H1 (cell line): ENCODE results near the gene CD164. TPM values are rescaled to one million over a fixed set of nuclear protein-coding genes. Genes with fewer than 3 reads are reported as not detected.

Experiments used
- CTCF ChIA-PET: fragments of 300-600 bp; sonication (Branson Sonifier 250); formaldehyde crosslinking; loops from one replicate; lab custom pipeline; 2021; ENCODE audit not compliant: partially characterized antibody; lab: Charles Lee
- POLR2A ChIA-PET: fragments of 300-600 bp; sonication (Branson Sonifier 250); formaldehyde crosslinking; loops from one replicate; lab custom pipeline; 2021; ENCODE audit warnings: inconsistent platforms; ENCODE audit not compliant: partially characterized antibody; lab: Charles Lee
- DNase-seq, 2 experiments: peaks; one replicate each; pipeline versions ENCODE4 v3.0.0 to v3.0.0-alpha.2; 2010 to 2022; ENCODE audit warnings: low spot score in 2 of 2, low read depth in 1 of 2, mixed read lengths in 1 of 2
- FAIRE-seq: peaks from 2 replicates; lab custom pipeline; 2011; peaks lifted over from hg19 to GRCh38; lab: Jason Lieb, UNC
- H2AFZ ChIP-seq: 2 replicates; pipeline ENCODE4 v1.8.1; 2012; ENCODE audit warnings: low read length, inconsistent platforms
- H2AK5ac ChIP-seq: 2 replicates; pipeline ENCODE4 v1.6.1; 2013; ENCODE audit warnings: low read depth, low read length
- H2BK120ac ChIP-seq: replicated peaks from 2 replicates; pipeline ENCODE3; 2013; ENCODE audit warnings: low read depth, low read length, inconsistent platforms
- H2BK12ac ChIP-seq: 2 replicates; pipeline ENCODE4 v1.6.1; 2013; ENCODE audit warnings: low read depth, low read length
- H2BK15ac ChIP-seq: 2 replicates; pipeline ENCODE4 v1.6.1; 2013; ENCODE audit warnings: low read length
- H2BK20ac ChIP-seq: 2 replicates; pipeline ENCODE4 v1.6.1; 2013; ENCODE audit warnings: low read length
- H2BK5ac ChIP-seq: 2 replicates; pipeline ENCODE4 v1.6.1; 2013; ENCODE audit warnings: low read depth, low read length
- H3K14ac ChIP-seq: 2 replicates; pipeline ENCODE4 v1.6.1; 2013; ENCODE audit warnings: inconsistent platforms; ENCODE audit not compliant: insufficient read length
- H3K18ac ChIP-seq: 2 replicates; pipeline ENCODE4 v1.6.1; 2013; ENCODE audit warnings: low read length; ENCODE audit errors: extremely low read depth
- H3K23ac ChIP-seq: 2 replicates; pipeline ENCODE4 v1.6.1; 2013; ENCODE audit warnings: inconsistent platforms; ENCODE audit not compliant: insufficient read length
- H3K23me2 ChIP-seq: 2 replicates; pipeline ENCODE4 v1.6.1; 2013; ENCODE audit warnings: low read depth, low read length
- H3K27ac ChIP-seq: 2 replicates; pipeline ENCODE4 v1.6.1; 2011; ENCODE audit warnings: low read depth, low read length, inconsistent platforms
- H3K27me3 ChIP-seq, 4 experiments: replicated peaks in 1 of 4; 1 replicate in 1 of 4; 2 replicates in 3 of 4; pipeline versions ENCODE4 v1.6.1 to v1.8.1; 2011 to 2013; ENCODE audit warnings: low read length in 3 of 4, mild to moderate bottlenecking in 3 of 4, inconsistent platforms in 2 of 4, mixed read lengths in 2 of 4, moderate library complexity in 1 of 4; ENCODE audit not compliant: control insufficient read depth in 3 of 4, insufficient read depth in 3 of 4; ENCODE audit errors: extremely low read depth in 1 of 4
- H3K36me3 ChIP-seq, 4 experiments: 2 replicates each; pipeline versions ENCODE4 v1.6.1 to v1.8.1; 2011 to 2013; ENCODE audit warnings: mild to moderate bottlenecking in 4 of 4, low read length in 3 of 4, moderate library complexity in 2 of 4, control low read depth in 1 of 4, inconsistent platforms in 1 of 4; ENCODE audit not compliant: insufficient read depth in 4 of 4, control insufficient read depth in 2 of 4
- H3K4ac ChIP-seq: replicated peaks from 2 replicates; pipeline ENCODE3; 2013; ENCODE audit warnings: low read length, low read depth, mixed read lengths, inconsistent platforms; ENCODE audit not compliant: insufficient read length
- H3K4me1 ChIP-seq, 4 experiments: replicated peaks in 1 of 4; 1 replicate in 1 of 4; 2 replicates in 3 of 4; pipeline versions ENCODE4 v1.6.1 to v1.8.1; 2011 to 2013; ENCODE audit warnings: low read length in 3 of 4, inconsistent platforms in 2 of 4, mixed read lengths in 1 of 4; ENCODE audit not compliant: insufficient read depth in 4 of 4, control insufficient read depth in 3 of 4
- H3K4me2 ChIP-seq, 2 experiments: 2 replicates each; pipeline versions ENCODE4 v1.6.1 to v1.8.1; 2011 to 2013; ENCODE audit warnings: low read depth in 2 of 2, low read length in 2 of 2, control low read depth in 1 of 2, inconsistent platforms in 1 of 2, mild to moderate bottlenecking in 1 of 2; ENCODE audit not compliant: insufficient read depth in 1 of 2
- H3K4me3 ChIP-seq, 4 experiments: fragments of 200-600, 300-600 bp in 1 of 4; sonication (generic), shearing (Covaris generic), sonication (Bioruptor Twin) in 1 of 4; 2 replicates each; pipeline versions ENCODE4 v1.5.1 to v1.8.1; 2011 to 2016; ENCODE audit warnings: low read length in 4 of 4, low read depth in 3 of 4, control low read depth in 2 of 4, inconsistent platforms in 2 of 4, mild to moderate bottlenecking in 2 of 4, mixed read lengths in 1 of 4, moderate library complexity in 1 of 4; ENCODE audit not compliant: insufficient read depth in 2 of 4; ENCODE audit errors: extremely low read depth in 1 of 4
- H3K56ac ChIP-seq: replicated peaks from 2 replicates; pipeline ENCODE3; 2013; ENCODE audit warnings: low read depth, mild to moderate bottlenecking, mixed read lengths, low read length, inconsistent platforms; ENCODE audit not compliant: insufficient read length
- H3K79me1 ChIP-seq: 2 replicates; pipeline ENCODE4 v1.6.1; 2013; ENCODE audit warnings: low read depth, low read length, control low read depth
- H3K79me2 ChIP-seq, 2 experiments: 2 replicates each; pipeline versions ENCODE4 v1.6.1 to v1.8.1; 2012 to 2013; ENCODE audit warnings: low read length in 2 of 2, mild to moderate bottlenecking in 2 of 2, inconsistent platforms in 1 of 2; ENCODE audit not compliant: insufficient read depth in 2 of 2, control insufficient read depth in 1 of 2
- H3K9ac ChIP-seq, 4 experiments: replicated peaks in 1 of 4; 1 replicate in 1 of 4; 2 replicates in 3 of 4; pipeline versions ENCODE4 v1.6.1 to v1.8.1; 2011 to 2013; ENCODE audit warnings: low read depth in 3 of 4, low read length in 3 of 4, control low read depth in 2 of 4, mild to moderate bottlenecking in 2 of 4, moderate library complexity in 2 of 4, inconsistent platforms in 1 of 4; ENCODE audit errors: extremely low read depth in 1 of 4
- H3K9me3 ChIP-seq, 2 experiments: 2 replicates each; pipeline versions ENCODE4 v1.6.1 to v1.8.1; 2012 to 2013; ENCODE audit warnings: mild to moderate bottlenecking in 2 of 2, moderate library complexity in 2 of 2, control low read depth in 1 of 2, inconsistent platforms in 1 of 2, low read depth in 1 of 2, low read length in 1 of 2, mixed read lengths in 1 of 2; ENCODE audit not compliant: insufficient read depth in 2 of 2
- H4K20me1 ChIP-seq, 2 experiments: replicated peaks in 1 of 2; 2 replicates each; pipeline versions ENCODE3 to v1.8.1; 2011 to 2013; ENCODE audit warnings: inconsistent platforms in 2 of 2, low read length in 2 of 2, mild to moderate bottlenecking in 1 of 2; ENCODE audit not compliant: insufficient read depth in 2 of 2, control insufficient read depth in 1 of 2
- H4K5ac ChIP-seq: 2 replicates; pipeline ENCODE4 v1.6.1; 2013; ENCODE audit warnings: low read length, low read depth, mixed read lengths, inconsistent platforms; ENCODE audit not compliant: insufficient read length
- H4K8ac ChIP-seq: 2 replicates; pipeline ENCODE4 v1.8.0; 2013; ENCODE audit warnings: mild to moderate bottlenecking, moderate library complexity, low read length, inconsistent platforms; ENCODE audit not compliant: insufficient read depth; ENCODE audit errors: extremely low read depth
- H4K91ac ChIP-seq: replicated peaks from 2 replicates; pipeline ENCODE3; 2013; ENCODE audit warnings: low read length, mixed read lengths, inconsistent platforms; ENCODE audit not compliant: insufficient read length
- ATF2 ChIP-seq: IDR thresholded peaks from 2 replicates; pipeline ENCODE4 v1.6.1; 2012; ENCODE audit warnings: low read length, inconsistent platforms
- CHD1 ChIP-seq: IDR thresholded peaks from 2 replicates; pipeline ENCODE4 v1.6.1; 2012; ENCODE audit warnings: low read depth, low read length, improper control_type of control experiment
- FOSL1 ChIP-seq: IDR thresholded peaks from 2 replicates; pipeline ENCODE4 v1.6.1; 2011; ENCODE audit warnings: mild to moderate bottlenecking, low read depth, low read length, moderate library complexity; ENCODE audit not compliant: insufficient read depth
- KDM4A ChIP-seq: IDR thresholded peaks from one replicate; pipeline ENCODE4 v1.7.1; 2012; ENCODE audit warnings: low read depth, mild to moderate bottlenecking, moderate library complexity, low read length, inconsistent platforms; ENCODE audit not compliant: severe bottlenecking
- PHF8 ChIP-seq: fragments of 200-600 bp; sonication (generic); conservative IDR thresholded peaks from 2 replicates; pipeline ENCODE4 v1.7.1; 2012; ENCODE audit warnings: low read depth, mild to moderate bottlenecking, inconsistent platforms, low read length, moderate library complexity
- POLR2A ChIP-seq, 2 experiments: IDR thresholded peaks; 1 replicate in 1 of 2; 2 replicates in 1 of 2; pipeline ENCODE4 v1.6.1; 2011; ENCODE audit warnings: low read depth in 2 of 2, low read length in 2 of 2, mild to moderate bottlenecking in 2 of 2; ENCODE audit errors: control extremely low read depth in 1 of 2
- POLR2AphosphoS5 ChIP-seq: IDR thresholded peaks from 2 replicates; pipeline ENCODE4 v1.6.1; 2011; ENCODE audit warnings: low read depth, low read length
- POU5F1 ChIP-seq: IDR thresholded peaks from 2 replicates; pipeline ENCODE4 v1.6.1; 2011; ENCODE audit warnings: low read depth, mild to moderate bottlenecking, low read length, moderate library complexity
- RFX5 ChIP-seq: IDR thresholded peaks from 2 replicates; pipeline ENCODE4 v1.6.1; 2011; ENCODE audit warnings: low read depth, low read length, improper control_type of control experiment, borderline replicate concordance
- SIN3A ChIP-seq, 2 experiments: IDR thresholded peaks in 1 of 2; conservative IDR thresholded peaks in 1 of 2; 2 replicates each; pipeline ENCODE4 v1.6.1; 2011 to 2012; ENCODE audit warnings: low read length in 2 of 2, improper control_type of control experiment in 1 of 2, low read depth in 1 of 2, mild to moderate bottlenecking in 1 of 2
- TAF7 ChIP-seq: optimal IDR thresholded peaks from 2 replicates; pipeline ENCODE3; 2011; ENCODE audit warnings: low read depth, mild to moderate bottlenecking, inconsistent platforms, low read length, moderate library complexity, borderline replicate concordance
- WGBS, 2 experiments: shearing (Covaris generic) in 1 of 2; methylation state at CpG; one replicate each; pipeline versions ENCODE4 v1.1.6 to v1.1.7; 2013 to 2015; ENCODE audit warnings: low lambda C conversion rate in 2 of 2, mixed read lengths in 2 of 2, inconsistent platforms in 1 of 2, low coverage in 1 of 2, missing lambda C conversion rate in 1 of 2; ENCODE audit not compliant: insufficient replicate concordance in 2 of 2, insufficient coverage in 1 of 2, insufficient read length in 1 of 2; ENCODE audit errors: extremely low coverage in 1 of 2, missing lambda C conversion rate in 1 of 2; 5-methylcytosine and 5-hydroxymethylcytosine counted together
- polyA plus RNA-seq, 7 experiments: library from polyadenylated mRNA; depleted of rRNA in 3 of 7; stranded (reverse) in 5 of 7; unstranded in 2 of 7; fragments of >200 nt in 5 of 7; fragments of 200-250 nt in 2 of 7; gene quantifications; 1 replicate in 5 of 7; 2 replicates in 1 of 7; 4 replicates in 1 of 7; pipeline versions ENCODE4 v1.2.1 to v1.2.3, GENCODE V29; 2011 to 2013; ENCODE audit warnings: missing spikeins in 2 of 7, mixed read lengths in 2 of 7
- total RNA-seq: library from RNA; stranded (reverse); fragmentation: NEBNext Ultra II Directional; extraction: Animal tissue kit (Norgen Biotek cat#: 25700); gene quantifications from 2 replicates; pipeline ENCODE4 v1.2.1, GENCODE V29; 2021

CD164 gene
- total and polyA plus RNA-seq, 2 of the 8 experiments (the other 6 are each of a cell fraction or from before 2014, with no cell fraction given), result 69.3 to 94.3 TPM

DNA sequence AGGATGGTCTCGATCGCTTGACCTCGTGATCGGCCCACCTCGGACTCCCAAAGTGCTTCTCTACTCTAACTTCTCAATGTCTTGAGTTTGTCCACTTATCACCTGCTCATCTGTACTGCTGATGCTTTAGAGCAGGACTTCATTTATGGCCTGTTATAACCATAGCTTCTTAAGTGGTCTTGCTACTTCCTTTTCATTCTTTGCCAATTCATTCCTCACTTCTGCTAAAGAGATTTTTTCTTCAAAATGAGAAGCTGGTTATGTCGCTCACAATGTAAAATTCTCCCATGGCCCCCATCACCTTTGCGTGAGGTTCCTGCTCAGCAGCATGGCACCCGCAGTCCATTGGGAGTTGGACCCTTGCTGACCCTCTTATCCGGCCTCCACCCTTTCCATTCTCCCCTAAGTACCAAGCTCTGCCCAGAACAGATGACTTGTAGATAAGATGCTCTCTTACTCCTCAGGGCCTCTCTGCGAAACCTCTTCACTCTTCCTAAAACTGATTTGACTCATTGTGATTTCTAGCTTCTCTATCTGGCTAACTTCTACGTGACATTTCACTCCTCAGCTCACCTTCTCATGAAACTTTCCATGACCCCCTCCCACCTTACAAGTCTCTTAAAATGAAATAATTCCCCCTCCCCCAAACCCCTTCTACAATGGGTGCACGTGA is 13.9 kb upstream of the CD164 start:
- no peak for DNase-seq
- no peak overlapping the region for H2BK120ac ChIP-seq
- FAIRE-seq, result no peak
- TF ChIP-seq KDM4A, result no peak
- no peak for TF ChIP-seq CHD1
- no peak for TF ChIP-seq TAF7
- TF ChIP-seq POLR2AphosphoS5, result no peak
- no peak for TF ChIP-seq ATF2
- TF ChIP-seq PHF8, result no peak
- no peak for TF ChIP-seq RFX5
- TF ChIP-seq POLR2A (IDR thresholded peaks at IDR 0.05; ENCODE audit: control extremely low read depth in 1 of 2, low read depth in 2 of 2, low read length in 2 of 2), result no peak
- TF ChIP-seq POU5F1, result no peak
- no peak for TF ChIP-seq FOSL1
- TF ChIP-seq SIN3A (conservative IDR thresholded peaks at IDR 0.05 in 1 of 2, IDR thresholded peaks at IDR 0.05 in 1 of 2; ENCODE audit: low read depth in 1 of 2, low read length in 2 of 2), result no peak

More for the DNA sequence above, 13.9 kb upstream of the CD164 start:
- ChIA-PET POLR2A (interaction anchor here (0.8 to 1.3 kb wide), 3 partner anchors 9 to 15 kb away, joined by 3 to 4 read pairs (median 3); partner anchors contain the start of gene CD164), CTCF (interaction anchor here (0.6 to 6.1 kb wide), 18 partner anchors 9 to 863 kb away, joined by 3 to 62 read pairs (median 3); partner anchors contain the start of gene CD164)
- no peaks in the 10 kb centered on the region for H3K27me3 ChIP-seq
- H4K8ac ChIP-seq, result no peak overlapping the region
- no peak overlapping the region for H3K4ac ChIP-seq
- H2AK5ac ChIP-seq, result no peak overlapping the region
- no peaks in the 10 kb centered on the region for H3K23me2 ChIP-seq
- no peak overlapping the region for H2BK15ac ChIP-seq
- no peak overlapping the region for H3K4me3 ChIP-seq
- no peaks in the 10 kb centered on the region for H3K79me2 ChIP-seq
- no peaks in the 10 kb centered on the region for H3K79me1 ChIP-seq
- H3K36me3 ChIP-seq, result no peaks in the 10 kb centered on the region
- H4K91ac ChIP-seq, result no peak overlapping the region
- no peak overlapping the region for H3K27ac ChIP-seq
- H2BK20ac ChIP-seq, result no peak overlapping the region
- no peaks in the 10 kb centered on the region for H3K4me1 ChIP-seq
- H3K9ac ChIP-seq, result no peak overlapping the region
- H3K18ac ChIP-seq, result no peak overlapping the region
- H3K9me3 ChIP-seq, result no peaks in the 10 kb centered on the region
- no peaks in the 10 kb centered on the region for H4K20me1 ChIP-seq
- H3K23ac ChIP-seq, result no peak overlapping the region
- WGBS, 2 experiments, result 95% methylated on average over 12 of the region's 12 CpGs; no CpG with 5 or more reads in 1 of the 2 experiments
- H2BK5ac ChIP-seq, result no peak overlapping the region
- H3K14ac ChIP-seq, result no peak overlapping the region
- H3K4me2 ChIP-seq, result no peak overlapping the region
- no peak overlapping the region for H2BK12ac ChIP-seq
- H3K56ac ChIP-seq, result no peak overlapping the region
- no peak overlapping the region for H2AFZ ChIP-seq
- H4K5ac ChIP-seq, result no peak overlapping the region
